NCI-H1436 treated with DMSO at 0.1 percent for 48 hours (cell line): ENCODE measurements around the gene LURAP1L.
A peak's percentile ranks its signal among the peaks of the same experiment; 100 is the strongest.

Experiments
- DNase-seq: peaks from one replicate; lab custom pipeline; 2025; lab: John Stamatoyannopoulos, UW

LURAP1L gene

GRCh38 chr9:12813533-12813932, 38.7 kb downstream of the LURAP1L start:
- DNase-seq: no peak

- DNase-seq: peak; percentile 59
Observed at GRCh38 chr9:12813960-12814876, 39.4 kb downstream of the LURAP1L start.

GRCh38 chr9:12814877-12815237, 40.0 kb downstream of the LURAP1L start:
- DNase-seq: no peak

DNA sequence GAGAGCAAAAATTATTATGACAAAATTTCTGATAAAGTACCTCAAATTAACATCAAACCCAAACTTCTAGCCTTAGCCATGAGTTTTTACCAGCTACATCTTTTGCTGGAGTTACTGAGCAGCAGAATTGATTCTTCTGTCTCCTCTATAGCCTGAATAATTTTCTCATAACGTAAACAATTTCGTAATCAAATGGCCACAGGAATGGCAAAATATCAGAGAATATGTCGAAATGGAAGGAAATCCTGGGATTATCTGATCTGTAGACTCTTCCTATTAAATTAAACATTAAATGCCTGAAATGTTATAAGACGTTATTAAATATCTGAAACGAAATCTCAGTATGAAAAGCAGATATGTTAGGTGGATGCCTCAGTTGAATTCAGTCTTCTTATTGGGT, 41.1 kb downstream of the LURAP1L start:
- no peak for DNase-seq

GRCh38 chr9:12816656-12817101, 41.9 kb downstream of the LURAP1L start:
- DNase-seq: no peak

- DNase-seq: no peak
Observed at GRCh38 chr9:12817702-12818101, 42.9 kb downstream of the LURAP1L start.

GRCh38 chr9:12818431-12819000, 43.7 kb downstream of the LURAP1L start:
- no peak for DNase-seq

DNA sequence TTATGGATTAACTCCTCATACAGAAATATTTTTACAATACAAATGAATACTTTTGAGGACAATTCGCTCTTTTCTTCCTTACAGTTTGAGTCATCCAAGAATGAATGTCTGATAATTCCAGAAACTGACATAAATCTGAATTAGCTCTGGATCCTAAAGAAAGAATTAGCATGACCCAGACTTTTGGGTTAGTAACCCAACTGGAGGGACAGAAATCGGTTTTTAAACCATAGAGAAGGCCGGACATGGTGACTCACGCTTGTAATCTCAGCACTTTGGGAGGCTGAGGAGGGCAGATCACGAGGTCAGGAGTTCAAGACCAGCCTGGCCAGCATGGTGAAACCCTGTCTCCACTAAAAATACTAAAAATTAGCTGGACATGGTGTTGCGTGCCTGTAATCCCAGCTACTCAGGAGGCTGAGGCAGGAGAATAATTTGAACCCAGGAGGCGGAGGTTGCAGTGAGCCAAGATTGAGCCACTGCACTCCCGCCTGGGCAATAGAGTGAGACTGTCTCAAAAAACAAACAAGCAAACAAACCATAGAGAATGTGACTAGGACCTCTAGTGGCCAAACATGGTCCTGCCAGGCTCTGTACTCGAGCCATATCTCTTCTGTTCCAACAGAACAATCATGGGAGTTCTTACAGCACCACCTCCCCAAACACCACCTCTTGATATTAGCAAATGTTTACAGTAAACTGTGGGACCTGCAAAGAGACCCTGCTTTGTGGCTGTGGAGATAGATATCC, 44.8 kb downstream of the LURAP1L start:
- no peak for DNase-seq

DNA sequence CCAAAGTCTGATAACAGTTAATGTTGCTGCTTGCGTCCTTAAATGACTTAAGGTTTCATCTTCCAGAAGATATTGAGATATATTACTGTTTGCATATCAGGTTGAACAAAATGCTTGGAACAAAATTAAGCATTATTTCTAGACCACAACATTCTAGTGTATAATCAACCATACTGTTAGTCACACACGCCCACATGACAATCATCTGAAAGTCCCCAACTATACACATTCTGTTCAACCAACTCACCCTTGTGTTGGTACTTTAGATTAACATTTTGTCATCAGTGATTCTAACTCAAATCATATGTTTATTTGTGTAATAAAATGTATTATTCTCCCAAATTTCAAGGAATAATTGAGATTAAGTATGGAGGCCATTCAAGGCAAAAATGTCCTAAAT, 47.3 kb downstream of the LURAP1L start:
- DNase-seq: no peak

GRCh38 chr9:12826924-12827565, 52.2 kb downstream of the LURAP1L start:
- DNase-seq: no peak

DNA sequence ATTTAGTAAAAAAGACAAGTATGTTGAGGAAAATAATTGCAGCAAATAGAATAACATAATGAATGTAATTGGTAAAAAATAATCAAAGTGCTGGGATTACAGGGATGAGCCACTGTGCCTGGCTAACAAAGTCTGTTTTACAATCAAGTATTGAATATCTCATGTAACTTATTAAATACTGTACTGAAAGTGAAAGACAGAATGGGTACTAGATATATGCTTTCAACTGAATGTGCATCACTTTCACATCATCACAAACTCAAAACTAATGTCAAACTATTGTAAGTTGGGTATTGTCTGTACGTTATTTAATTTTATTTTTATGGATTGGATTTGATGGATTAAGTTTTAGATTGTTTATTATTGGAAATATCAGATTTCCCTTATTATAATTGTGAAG, 58.9 kb downstream of the LURAP1L start:
- no peak for DNase-seq

DNA sequence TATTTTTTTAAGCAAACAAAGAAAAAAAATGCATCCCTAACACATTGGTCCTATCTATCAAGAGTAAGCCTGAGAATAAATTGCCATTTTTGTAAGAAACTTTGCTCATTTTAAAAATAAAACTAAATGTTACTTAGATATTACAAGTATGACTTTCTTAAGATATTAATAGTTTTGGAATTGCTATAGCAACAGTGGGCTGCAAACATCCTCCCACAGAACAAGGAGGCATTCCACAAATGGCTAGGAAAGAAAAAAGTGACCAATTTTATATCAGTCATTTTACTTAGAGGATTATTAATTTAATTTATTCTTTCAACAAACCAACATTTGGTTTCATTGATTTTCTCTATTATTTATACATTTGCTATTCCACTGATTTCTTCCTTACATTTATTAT, 63.7 kb downstream of the LURAP1L start:
- no peak for DNase-seq

DNA sequence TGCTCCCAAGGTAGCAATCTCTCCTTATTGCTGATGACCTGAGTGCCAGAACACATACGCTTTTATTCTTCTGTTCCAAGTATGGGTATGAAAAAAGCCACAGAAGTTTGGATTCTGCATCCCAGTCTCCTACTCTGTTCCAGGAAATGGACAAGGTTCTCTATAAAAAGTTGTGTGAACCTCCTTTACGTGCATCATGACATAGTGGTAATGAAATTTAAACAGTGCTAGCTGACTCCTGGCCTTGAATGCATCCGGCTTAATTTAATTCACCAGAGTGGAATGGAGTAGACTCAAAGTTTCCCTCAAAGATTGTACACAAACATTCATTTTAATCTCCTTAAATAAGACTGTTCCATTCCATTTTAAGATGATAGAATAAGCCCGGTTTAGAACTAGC, 68.9 kb downstream of the LURAP1L start:
- DNase-seq: no peak

GRCh38 chr9:12846035-12846434, 71.2 kb downstream of the LURAP1L start:
- no peak for DNase-seq

- DNase-seq: no peak
Observed at GRCh38 chr9:12847561-12847960, 72.7 kb downstream of the LURAP1L start.

DNA sequence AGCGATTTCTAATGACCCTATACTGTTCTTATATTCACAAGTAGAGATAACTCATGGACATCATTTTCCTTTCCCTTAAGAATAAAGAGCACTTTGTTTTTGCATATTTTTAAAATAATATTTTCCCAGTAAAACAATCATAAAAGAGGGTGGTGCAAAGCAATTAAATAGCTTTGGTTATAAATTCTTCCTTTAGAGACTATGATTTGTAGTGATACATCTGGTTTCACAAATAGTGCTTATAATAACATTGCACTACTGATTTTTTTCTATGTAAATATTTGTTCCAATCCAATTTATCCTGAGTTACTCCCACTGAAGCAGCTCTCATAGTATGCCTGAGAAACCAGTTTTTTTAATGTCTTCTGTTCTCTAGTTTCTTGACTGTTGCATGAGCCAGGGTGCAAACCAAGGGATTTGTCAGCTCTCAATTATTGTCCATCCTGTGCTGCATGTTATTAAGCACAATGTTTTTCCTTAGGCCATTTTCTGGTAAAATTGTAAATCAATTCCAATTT, 74.7 kb downstream of the LURAP1L start:
- no peak for DNase-seq

DNA sequence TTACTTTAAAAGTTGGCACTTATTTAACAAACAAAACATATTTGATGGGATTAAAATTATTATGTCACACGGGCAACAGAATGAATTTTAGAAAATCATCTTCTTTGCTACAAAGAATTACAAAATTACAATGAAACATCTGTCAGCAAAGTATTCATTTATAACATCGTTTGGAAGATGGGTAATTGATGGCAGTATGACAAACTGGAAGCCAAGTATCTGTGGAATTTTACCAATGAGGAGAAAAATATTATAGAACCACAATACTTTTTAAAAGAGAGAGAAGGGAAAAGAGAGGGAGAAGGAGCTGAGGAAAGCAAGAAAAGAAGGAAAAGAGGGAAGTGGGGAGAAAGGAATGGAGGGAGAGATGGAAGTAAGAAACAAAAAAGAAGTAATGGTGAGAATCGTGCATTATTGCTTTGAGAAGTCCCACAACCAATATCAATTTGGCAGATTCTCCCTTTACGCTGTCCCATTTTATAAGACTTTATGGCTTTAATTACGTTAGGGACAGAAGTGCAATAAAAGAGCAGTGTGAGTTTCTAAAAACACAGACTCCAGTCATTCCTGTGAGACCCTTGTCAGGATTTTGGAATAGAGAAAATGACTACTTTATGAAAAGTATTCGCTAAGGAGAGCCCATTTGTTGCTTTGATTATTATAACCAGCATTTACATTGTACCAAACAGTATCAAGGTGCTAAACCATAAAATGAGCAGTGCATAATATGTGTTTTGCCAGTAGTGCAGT, 76.7 kb downstream of the LURAP1L start:
- no peak for DNase-seq

DNA sequence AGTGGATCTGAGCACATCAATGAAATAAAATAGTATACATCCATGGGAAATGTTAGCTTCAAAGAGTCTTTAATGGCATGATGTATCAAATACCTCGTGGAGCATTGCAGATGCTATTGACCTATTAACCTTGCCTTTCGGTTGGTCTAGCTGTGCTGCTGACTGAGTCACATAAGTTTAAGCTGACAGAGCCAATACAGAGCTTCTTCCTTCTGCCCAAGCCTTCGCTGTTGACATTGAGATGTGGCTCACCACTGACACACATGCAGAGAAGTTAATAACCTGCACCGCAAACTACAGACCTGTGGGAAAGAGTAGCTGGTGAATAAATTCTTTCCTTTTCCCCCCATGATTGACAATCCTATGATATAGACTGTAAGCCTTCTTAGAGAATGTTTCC, 78.2 kb downstream of the LURAP1L start:
- no peak for DNase-seq

DNA sequence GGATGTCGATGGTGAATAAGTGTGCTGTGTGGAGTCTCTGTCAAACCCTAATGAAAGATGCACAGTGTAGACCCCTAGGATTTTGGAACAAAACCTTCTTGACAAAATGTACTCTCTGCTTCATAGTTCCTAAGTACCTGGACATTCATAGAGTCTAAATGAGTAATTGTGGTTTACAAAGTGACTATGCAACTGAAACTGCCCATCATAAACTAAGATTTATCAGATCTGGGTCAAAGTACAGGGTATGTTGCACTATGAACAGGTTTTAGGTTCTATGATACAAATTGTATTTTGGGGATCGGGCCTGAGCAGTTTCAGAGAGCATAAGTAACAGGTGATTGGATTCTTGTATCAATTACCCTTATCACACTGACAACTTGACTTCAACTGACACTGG, 79.4 kb downstream of the LURAP1L start:
- no peak for DNase-seq

GRCh38 chr9:12855066-12855465, 80.2 kb downstream of the LURAP1L start:
- no peak for DNase-seq

- DNase-seq: no peak
Observed at GRCh38 chr9:12856603-12857002, 81.8 kb downstream of the LURAP1L start.
